ENCODE data around the gene CTIF. TPM values are rescaled to one million over a fixed set of nuclear protein-coding genes. Genes with fewer than 3 reads are reported as not detected.

Gene CTIF
- total and polyA plus RNA-seq, 5 donors from 2014 or later, result 0.23 to 1.8 TPM; not detected in 3

GRCh38 chr18:48616484-48617255 is 77.8 kb downstream of the CTIF start:
- Mint-ChIP-seq H3K36me3 (no peaks in the 10 kb centered on the region), H3K4me3 (no peak overlapping the region), H3K27ac (no peak overlapping the region), H3K9me3 (no peaks in the 10 kb centered on the region), H3K4me1 (no peaks in the 10 kb centered on the region), H3K27me3 (no peaks in the 10 kb centered on the region)
- no peaks in the 10 kb centered on the region for H3K9me3 ChIP-seq (ENCODE audit: control insufficient read depth in 2 of 2, low read length in 2 of 2)
- DNase-seq (no peak), ATAC-seq (ENCODE audit: low read depth in 2 of 2) (no peak)
- H3K4me1 ChIP-seq (ENCODE audit: control insufficient read depth, insufficient read depth, low read length, poor library complexity, severe bottlenecking), result no peaks in the 10 kb centered on the region
- H3K4me3 ChIP-seq (ENCODE audit: low read depth, low read length), result no peak overlapping the region
- no peak overlapping the region for H3K27ac ChIP-seq (ENCODE audit: insufficient read depth, low read length, poor library complexity, severe bottlenecking)
- H3K36me3 ChIP-seq (ENCODE audit: control insufficient read depth, insufficient read depth, low read length), result no peaks in the 10 kb centered on the region
- no peaks in the 10 kb centered on the region for H3K27me3 ChIP-seq (ENCODE audit: control insufficient read depth, insufficient read depth, low read length)

GRCh38 chr18:48617844-48618497 is 79.1 kb downstream of the CTIF start:
- Mint-ChIP-seq H3K27ac (no peak overlapping the region), H3K4me1 (no peaks in the 10 kb centered on the region), H3K9me3 (no peaks in the 10 kb centered on the region), H3K27me3 (no peaks in the 10 kb centered on the region), H3K4me3 (peak overlapping the region in 1 of 4 donors; percentile 18), H3K36me3 (no peaks in the 10 kb centered on the region)
- no peaks in the 10 kb centered on the region for H3K36me3 ChIP-seq (ENCODE audit: control insufficient read depth, insufficient read depth, low read length)
- ATAC-seq (ENCODE audit: low read depth in 2 of 2) (no peak), DNase-seq (no peak)
- H3K27me3 ChIP-seq (ENCODE audit: control insufficient read depth, insufficient read depth, low read length), result no peaks in the 10 kb centered on the region
- H3K4me1 ChIP-seq (ENCODE audit: control insufficient read depth, insufficient read depth, low read length, poor library complexity, severe bottlenecking), result no peaks in the 10 kb centered on the region
- H3K27ac ChIP-seq (ENCODE audit: insufficient read depth, low read length, poor library complexity, severe bottlenecking), result no peak overlapping the region
- no peaks in the 10 kb centered on the region for H3K9me3 ChIP-seq (ENCODE audit: control insufficient read depth in 2 of 2, low read length in 2 of 2)
- no peak overlapping the region for H3K4me3 ChIP-seq (ENCODE audit: low read depth, low read length)

GRCh38 chr18:48619016-48619415 is 80.2 kb downstream of the CTIF start:
- no peaks in the 10 kb centered on the region for H3K36me3 Mint-ChIP-seq
- H3K9me3 Mint-ChIP-seq, result no peaks in the 10 kb centered on the region
- H3K27me3 Mint-ChIP-seq, result no peaks in the 10 kb centered on the region
- H3K4me1 Mint-ChIP-seq, result no peaks in the 10 kb centered on the region
- Histone ChIP-seq H3K9me3 (ENCODE audit: control insufficient read depth in 2 of 2, low read length in 2 of 2) (no peaks in the 10 kb centered on the region), H3K4me3 (ENCODE audit: low read depth, low read length) (no peak overlapping the region), H3K27ac (ENCODE audit: insufficient read depth, low read length, poor library complexity, severe bottlenecking) (no peak overlapping the region), H3K36me3 (ENCODE audit: control insufficient read depth, insufficient read depth, low read length) (no peaks in the 10 kb centered on the region), H3K27me3 (ENCODE audit: control insufficient read depth, insufficient read depth, low read length) (no peaks in the 10 kb centered on the region), H3K4me1 (ENCODE audit: control insufficient read depth, insufficient read depth, low read length, poor library complexity, severe bottlenecking) (no peaks in the 10 kb centered on the region)
- no peak for DNase-seq
- H3K4me3 Mint-ChIP-seq, result no peak overlapping the region
- ATAC-seq (ENCODE audit: low read depth in 2 of 2), result no peak
- no peak overlapping the region for H3K27ac Mint-ChIP-seq

- Histone ChIP-seq H3K4me3 (ENCODE audit: low read depth, low read length) (no peak overlapping the region), H3K9me3 (ENCODE audit: control insufficient read depth in 2 of 2, low read length in 2 of 2) (no peaks in the 10 kb centered on the region), H3K27ac (ENCODE audit: insufficient read depth, low read length, poor library complexity, severe bottlenecking) (no peak overlapping the region), H3K36me3 (ENCODE audit: control insufficient read depth, insufficient read depth, low read length) (no peaks in the 10 kb centered on the region), H3K4me1 (ENCODE audit: control insufficient read depth, insufficient read depth, low read length, poor library complexity, severe bottlenecking) (no peaks in the 10 kb centered on the region), H3K27me3 (ENCODE audit: control insufficient read depth, insufficient read depth, low read length) (no peaks in the 10 kb centered on the region)
- Mint-ChIP-seq H3K27ac (no peak overlapping the region), H3K4me3 (no peak overlapping the region), H3K4me1 (no peaks in the 10 kb centered on the region), H3K9me3 (no peaks in the 10 kb centered on the region), H3K36me3 (no peaks in the 10 kb centered on the region), H3K27me3 (no peaks in the 10 kb centered on the region)
- ATAC-seq (ENCODE audit: low read depth in 2 of 2) (no peak), DNase-seq (no peak)
These were observed 80.7 kb downstream of the CTIF start for GRCh38 chr18:48619501-48619900.

DNA sequence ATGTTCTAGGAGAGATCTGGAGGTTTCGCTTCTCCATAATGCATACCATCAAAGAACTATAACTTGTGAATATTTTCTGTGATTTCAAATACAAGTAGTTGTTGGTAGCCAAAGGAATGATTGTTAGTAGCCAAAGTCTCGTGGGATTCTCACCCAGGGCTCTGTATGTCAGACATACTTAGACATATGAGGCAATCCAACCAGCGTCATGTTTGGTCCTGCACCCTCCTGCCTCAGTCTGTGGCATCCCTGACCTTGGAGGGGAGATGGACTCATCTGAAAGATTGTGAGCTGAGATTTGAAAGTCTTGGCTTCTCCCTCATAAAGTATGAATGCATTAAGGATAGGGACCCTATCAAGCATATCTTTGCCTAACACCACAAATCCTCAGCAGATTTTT is 81.2 kb downstream of the CTIF start:
- no peaks in the 10 kb centered on the region for H3K36me3 Mint-ChIP-seq
- no peak overlapping the region for H3K4me3 Mint-ChIP-seq
- H3K4me1 Mint-ChIP-seq, result no peaks in the 10 kb centered on the region
- DNase-seq (no peak), ATAC-seq (ENCODE audit: low read depth in 2 of 2) (no peak)
- Histone ChIP-seq H3K36me3 (ENCODE audit: control insufficient read depth, insufficient read depth, low read length) (no peaks in the 10 kb centered on the region), H3K9me3 (ENCODE audit: control insufficient read depth in 2 of 2, low read length in 2 of 2) (no peaks in the 10 kb centered on the region), H3K4me3 (ENCODE audit: low read depth, low read length) (no peak overlapping the region), H3K4me1 (ENCODE audit: control insufficient read depth, insufficient read depth, low read length, poor library complexity, severe bottlenecking) (no peaks in the 10 kb centered on the region), H3K27me3 (ENCODE audit: control insufficient read depth, insufficient read depth, low read length) (no peaks in the 10 kb centered on the region), H3K27ac (ENCODE audit: insufficient read depth, low read length, poor library complexity, severe bottlenecking) (no peak overlapping the region)
- no peak overlapping the region for H3K27ac Mint-ChIP-seq
- H3K9me3 Mint-ChIP-seq, result no peaks in the 10 kb centered on the region
- H3K27me3 Mint-ChIP-seq, result no peaks in the 10 kb centered on the region

GRCh38 chr18:48621240-48621639 is 82.4 kb downstream of the CTIF start:
- no peaks in the 10 kb centered on the region for H3K4me1 ChIP-seq (ENCODE audit: control insufficient read depth, insufficient read depth, low read length, poor library complexity, severe bottlenecking)
- Mint-ChIP-seq H3K36me3 (no peaks in the 10 kb centered on the region), H3K9me3 (no peaks in the 10 kb centered on the region), H3K4me3 (no peak overlapping the region), H3K27me3 (no peaks in the 10 kb centered on the region), H3K27ac (no peak overlapping the region), H3K4me1 (no peaks in the 10 kb centered on the region)
- ATAC-seq (ENCODE audit: low read depth in 2 of 2), result no peak
- H3K9me3 ChIP-seq (ENCODE audit: control insufficient read depth in 2 of 2, low read length in 2 of 2), result no peaks in the 10 kb centered on the region
- H3K27ac ChIP-seq (ENCODE audit: insufficient read depth, low read length, poor library complexity, severe bottlenecking), result no peak overlapping the region
- H3K36me3 ChIP-seq (ENCODE audit: control insufficient read depth, insufficient read depth, low read length), result no peaks in the 10 kb centered on the region
- DNase-seq, result no peak
- no peak overlapping the region for H3K4me3 ChIP-seq (ENCODE audit: low read depth, low read length)
- no peaks in the 10 kb centered on the region for H3K27me3 ChIP-seq (ENCODE audit: control insufficient read depth, insufficient read depth, low read length)

DNA sequence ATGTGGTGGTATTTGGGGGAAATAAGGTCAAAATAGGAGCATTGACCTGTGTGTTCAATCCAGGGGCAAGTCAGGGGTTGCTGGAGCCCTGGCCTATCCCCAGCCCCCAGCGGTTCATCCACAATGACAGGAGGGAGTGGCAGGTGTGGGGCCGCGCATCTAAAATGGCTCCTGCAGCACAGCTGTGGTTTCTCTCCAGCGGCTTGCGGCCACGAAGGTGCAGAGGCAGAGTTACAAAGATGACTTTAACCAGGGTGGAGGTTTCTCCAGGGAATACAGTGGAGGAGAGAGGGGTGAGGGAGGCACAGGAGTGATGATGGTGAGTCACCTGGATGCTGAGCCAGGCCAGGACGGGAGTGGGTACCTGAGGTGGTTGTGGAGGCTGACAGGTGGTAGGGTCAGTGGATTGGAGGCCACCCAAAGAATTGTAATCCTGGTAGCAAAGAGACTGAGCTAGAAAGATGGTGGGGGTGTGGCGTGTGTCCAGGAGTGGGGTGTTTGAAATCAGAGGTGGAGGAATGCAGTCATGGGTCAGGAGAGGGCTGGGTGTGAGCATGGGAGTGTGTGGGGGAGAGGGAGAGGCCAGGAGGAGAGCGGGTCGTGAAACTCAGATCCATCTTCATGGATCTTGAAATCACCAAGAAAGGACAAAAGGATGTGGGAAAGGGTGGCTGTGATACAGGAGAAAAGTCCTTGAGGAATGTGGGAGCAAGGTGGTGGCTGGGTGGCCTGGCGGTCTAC is 83.2 kb downstream of the CTIF start:
- Histone ChIP-seq H3K9me3 (ENCODE audit: control insufficient read depth in 2 of 2, low read length in 2 of 2) (no peaks in the 10 kb centered on the region), H3K4me1 (ENCODE audit: control insufficient read depth, insufficient read depth, low read length, poor library complexity, severe bottlenecking) (no peaks in the 10 kb centered on the region), H3K4me3 (ENCODE audit: low read depth, low read length) (no peak overlapping the region), H3K36me3 (ENCODE audit: control insufficient read depth, insufficient read depth, low read length) (no peaks in the 10 kb centered on the region), H3K27me3 (ENCODE audit: control insufficient read depth, insufficient read depth, low read length) (no peaks in the 10 kb centered on the region), H3K27ac (ENCODE audit: insufficient read depth, low read length, poor library complexity, severe bottlenecking) (no peak overlapping the region)
- Mint-ChIP-seq H3K4me3 (peak overlapping the region in 1 of 4 donors; percentile 40), H3K4me1 (no peaks in the 10 kb centered on the region), H3K36me3 (no peaks in the 10 kb centered on the region), H3K9me3 (no peaks in the 10 kb centered on the region), H3K27ac (no peak overlapping the region), H3K27me3 (no peaks in the 10 kb centered on the region)
- DNase-seq (no peak), ATAC-seq (ENCODE audit: low read depth in 2 of 2) (no peak)
